WTC11 (cell line): ENCODE results near the gene IL1R1. TPM values are rescaled to one million over a fixed set of nuclear protein-coding genes. Genes with fewer than 3 reads are reported as not detected.

Source experiments
- ATAC-seq: fragments of 200-7000 bp; cut with Tn5 transposase; 2 replicates; pipeline ENCODE4 v1.10.0; 2021; ENCODE audit warnings: mild to moderate bottlenecking, moderate library complexity
- CTCF ChIA-PET: fragments of 300-600 bp; sonication (Branson Sonifier 250); formaldehyde crosslinking; loops from one replicate; lab custom pipeline; 2021; ENCODE audit warnings: antibody characterized with exemption; lab: Charles Lee
- POLR2A ChIA-PET: fragments of 350-600 bp; sonication (Branson Sonifier 250); formaldehyde crosslinking; loops from one replicate; lab custom pipeline; 2021; ENCODE audit warnings: antibody characterized with exemption; lab: Charles Lee
- DNase-seq: peaks from one replicate; pipeline ENCODE4 v3.0.0; 2021; ENCODE audit warnings: low spot score
- H3K27ac Mint-ChIP-seq: 2 replicates; pipeline ENCODE4 v1.8.0; 2021; ENCODE audit warnings: mixed read lengths
- H3K27me3 Mint-ChIP-seq: 2 replicates; pipeline ENCODE4 v1.8.0; 2021; ENCODE audit warnings: low read depth, mild to moderate bottlenecking, moderate library complexity, mixed read lengths
- H3K36me3 Mint-ChIP-seq: 2 replicates; pipeline ENCODE4 v1.8.0; 2021; ENCODE audit warnings: mixed read lengths
- H3K4me1 Mint-ChIP-seq: 2 replicates; pipeline ENCODE4 v1.8.0; 2022; ENCODE audit warnings: mixed read lengths
- H3K4me3 Mint-ChIP-seq: 2 replicates; pipeline ENCODE4 v1.8.0; 2021; ENCODE audit warnings: mild to moderate bottlenecking, moderate library complexity, mixed read lengths
- H3K9me3 Mint-ChIP-seq: 2 replicates; pipeline ENCODE4 v1.8.0; 2021; ENCODE audit warnings: mixed read lengths
- CREM ChIP-seq: sonication (generic); formaldehyde crosslinking; IDR thresholded peaks from 2 replicates; pipeline ENCODE4 v1.8.1; 2022; ENCODE audit warnings: mild to moderate bottlenecking, missing genetic modification reagents, moderate library complexity
- E2F5 ChIP-seq: sonication (generic); formaldehyde crosslinking; IDR thresholded peaks from 2 replicates; pipeline ENCODE4 v1.8.1; 2022; ENCODE audit warnings: mild to moderate bottlenecking, moderate library complexity, missing genetic modification reagents
- ESRRA ChIP-seq: sonication (generic); formaldehyde crosslinking; IDR thresholded peaks from 2 replicates; pipeline ENCODE4 v1.8.1; 2022; ENCODE audit warnings: mild to moderate bottlenecking, missing genetic modification reagents, borderline replicate concordance
- GRHL2 ChIP-seq: fragments of 250-450 bp; sonication (Bioruptor Pico); IDR thresholded peaks from 2 replicates; pipeline ENCODE4 v1.8.0; 2022; ENCODE audit warnings: mild to moderate bottlenecking, moderate library complexity; ENCODE audit not compliant: insufficient replicate concordance, severe bottlenecking
- JAZF1 ChIP-seq: fragments of 250-450 bp; sonication (Bioruptor Pico); IDR thresholded peaks from 2 replicates; pipeline ENCODE4 v1.9.0; 2021; ENCODE audit warnings: moderate library complexity, mild to moderate bottlenecking, inconsistent platforms
- JUN ChIP-seq: sonication (generic); formaldehyde crosslinking; IDR thresholded peaks from 2 replicates; pipeline ENCODE4 v1.8.0; 2023; ENCODE audit warnings: mild to moderate bottlenecking, missing genetic modification reagents
- MXD4 ChIP-seq: fragments of 250-450 bp; sonication (Bioruptor Pico); IDR thresholded peaks from 2 replicates; pipeline ENCODE4 v1.8.0; 2021; ENCODE audit warnings: mild to moderate bottlenecking, moderate library complexity, borderline replicate concordance
- NFYB ChIP-seq: sonication (generic); formaldehyde crosslinking; conservative IDR thresholded peaks from 2 replicates; pipeline ENCODE4 v1.8.0; 2022; ENCODE audit warnings: low read depth, missing genetic modification reagents
- PRRX2 ChIP-seq: fragments of 250-450 bp; sonication (Bioruptor Pico); IDR thresholded peaks from 2 replicates; pipeline ENCODE4 v1.8.0; 2021; ENCODE audit warnings: mild to moderate bottlenecking
- SMAD3 ChIP-seq: sonication (generic); formaldehyde crosslinking; IDR thresholded peaks from 2 replicates; pipeline ENCODE4 v1.8.0; 2022; ENCODE audit warnings: missing genetic modification reagents, mild to moderate bottlenecking, borderline replicate concordance
- ZNF317 ChIP-seq: sonication (generic); formaldehyde crosslinking; IDR thresholded peaks from 2 replicates; pipeline ENCODE4 v1.8.1; 2023; ENCODE audit warnings: low read depth, mild to moderate bottlenecking, moderate library complexity, missing genetic modification reagents, borderline replicate concordance
- ZNF425 ChIP-seq: fragments of 250-450 bp; sonication (Bioruptor Pico); conservative IDR thresholded peaks from 2 replicates; pipeline ENCODE4 v1.9.0; 2021; ENCODE audit warnings: mild to moderate bottlenecking
- total RNA-seq: library from RNA; stranded (reverse); gene quantifications from 3 replicates; pipeline ENCODE4 v1.2.3, GENCODE V29; 2021
- TF ChIP-seq, protein P1 (sequence below): sonication (generic); formaldehyde crosslinking; IDR thresholded peaks from 2 replicates; pipeline ENCODE4 v1.8.0; 2022; ENCODE audit warnings: mild to moderate bottlenecking, missing genetic modification reagents
- TF ChIP-seq, protein P2 (sequence below): sonication (generic); formaldehyde crosslinking; IDR thresholded peaks from 2 replicates; pipeline ENCODE4 v1.8.0; 2022; ENCODE audit warnings: mild to moderate bottlenecking, missing genetic modification reagents
- TF ChIP-seq, protein P3 (sequence below): fragments of 250-450 bp; sonication (Bioruptor Pico); IDR thresholded peaks from 2 replicates; pipeline ENCODE4 v1.9.0; 2021; ENCODE audit warnings: mild to moderate bottlenecking
- TF ChIP-seq, protein P4 (sequence below): fragments of 200-600 bp; IDR thresholded peaks from 2 replicates; pipeline ENCODE4 v1.8.0; 2022; ENCODE audit warnings: antibody characterized with exemption
- TF ChIP-seq, protein P5 (sequence below): sonication (generic); formaldehyde crosslinking; IDR thresholded peaks from 2 replicates; pipeline ENCODE4 v1.8.1; 2023; ENCODE audit warnings: mild to moderate bottlenecking, missing genetic modification reagents
- TF ChIP-seq, protein P6 (sequence below): sonication (generic); formaldehyde crosslinking; IDR thresholded peaks from 2 replicates; pipeline ENCODE4 v1.8.1; 2023; ENCODE audit warnings: mild to moderate bottlenecking, missing genetic modification reagents, moderate library complexity

Gene IL1R1
- total RNA-seq, 1 experiment from 2014 or later: 0.37 TPM

- TF ChIP-seq, protein P1, sequence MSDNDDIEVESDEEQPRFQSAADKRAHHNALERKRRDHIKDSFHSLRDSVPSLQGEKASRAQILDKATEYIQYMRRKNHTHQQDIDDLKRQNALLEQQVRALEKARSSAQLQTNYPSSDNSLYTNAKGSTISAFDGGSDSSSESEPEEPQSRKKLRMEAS: no peak
- TF ChIP-seq ZNF425 (CRISPR knock-in tag): no peak
- TF ChIP-seq JAZF1 (CRISPR knock-in tag): no peak
- no peak for TF ChIP-seq CREM (CRISPR knock-in tag)
- TF ChIP-seq, protein P2, sequence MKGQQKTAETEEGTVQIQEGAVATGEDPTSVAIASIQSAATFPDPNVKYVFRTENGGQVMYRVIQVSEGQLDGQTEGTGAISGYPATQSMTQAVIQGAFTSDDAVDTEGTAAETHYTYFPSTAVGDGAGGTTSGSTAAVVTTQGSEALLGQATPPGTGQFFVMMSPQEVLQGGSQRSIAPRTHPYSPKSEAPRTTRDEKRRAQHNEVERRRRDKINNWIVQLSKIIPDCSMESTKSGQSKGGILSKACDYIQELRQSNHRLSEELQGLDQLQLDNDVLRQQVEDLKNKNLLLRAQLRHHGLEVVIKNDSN (CRISPR knock-in tag): no peak
- TF ChIP-seq, protein P3, sequence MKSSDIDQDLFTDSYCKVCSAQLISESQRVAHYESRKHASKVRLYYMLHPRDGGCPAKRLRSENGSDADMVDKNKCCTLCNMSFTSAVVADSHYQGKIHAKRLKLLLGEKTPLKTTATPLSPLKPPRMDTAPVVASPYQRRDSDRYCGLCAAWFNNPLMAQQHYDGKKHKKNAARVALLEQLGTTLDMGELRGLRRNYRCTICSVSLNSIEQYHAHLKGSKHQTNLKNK (CRISPR knock-in tag): no peak
- TF ChIP-seq, protein P4, sequence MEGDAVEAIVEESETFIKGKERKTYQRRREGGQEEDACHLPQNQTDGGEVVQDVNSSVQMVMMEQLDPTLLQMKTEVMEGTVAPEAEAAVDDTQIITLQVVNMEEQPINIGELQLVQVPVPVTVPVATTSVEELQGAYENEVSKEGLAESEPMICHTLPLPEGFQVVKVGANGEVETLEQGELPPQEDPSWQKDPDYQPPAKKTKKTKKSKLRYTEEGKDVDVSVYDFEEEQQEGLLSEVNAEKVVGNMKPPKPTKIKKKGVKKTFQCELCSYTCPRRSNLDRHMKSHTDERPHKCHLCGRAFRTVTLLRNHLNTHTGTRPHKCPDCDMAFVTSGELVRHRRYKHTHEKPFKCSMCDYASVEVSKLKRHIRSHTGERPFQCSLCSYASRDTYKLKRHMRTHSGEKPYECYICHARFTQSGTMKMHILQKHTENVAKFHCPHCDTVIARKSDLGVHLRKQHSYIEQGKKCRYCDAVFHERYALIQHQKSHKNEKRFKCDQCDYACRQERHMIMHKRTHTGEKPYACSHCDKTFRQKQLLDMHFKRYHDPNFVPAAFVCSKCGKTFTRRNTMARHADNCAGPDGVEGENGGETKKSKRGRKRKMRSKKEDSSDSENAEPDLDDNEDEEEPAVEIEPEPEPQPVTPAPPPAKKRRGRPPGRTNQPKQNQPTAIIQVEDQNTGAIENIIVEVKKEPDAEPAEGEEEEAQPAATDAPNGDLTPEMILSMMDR: no peak
- TF ChIP-seq, protein P5, sequence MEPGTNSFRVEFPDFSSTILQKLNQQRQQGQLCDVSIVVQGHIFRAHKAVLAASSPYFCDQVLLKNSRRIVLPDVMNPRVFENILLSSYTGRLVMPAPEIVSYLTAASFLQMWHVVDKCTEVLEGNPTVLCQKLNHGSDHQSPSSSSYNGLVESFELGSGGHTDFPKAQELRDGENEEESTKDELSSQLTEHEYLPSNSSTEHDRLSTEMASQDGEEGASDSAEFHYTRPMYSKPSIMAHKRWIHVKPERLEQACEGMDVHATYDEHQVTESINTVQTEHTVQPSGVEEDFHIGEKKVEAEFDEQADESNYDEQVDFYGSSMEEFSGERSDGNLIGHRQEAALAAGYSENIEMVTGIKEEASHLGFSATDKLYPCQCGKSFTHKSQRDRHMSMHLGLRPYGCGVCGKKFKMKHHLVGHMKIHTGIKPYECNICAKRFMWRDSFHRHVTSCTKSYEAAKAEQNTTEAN (CRISPR knock-in tag): no peak
- no peak for TF ChIP-seq GRHL2
- no peak for TF ChIP-seq SMAD3
- TF ChIP-seq ESRRA (CRISPR knock-in tag): no peak
- no peak for TF ChIP-seq ZNF317 (CRISPR knock-in tag)
- TF ChIP-seq, protein P6, sequence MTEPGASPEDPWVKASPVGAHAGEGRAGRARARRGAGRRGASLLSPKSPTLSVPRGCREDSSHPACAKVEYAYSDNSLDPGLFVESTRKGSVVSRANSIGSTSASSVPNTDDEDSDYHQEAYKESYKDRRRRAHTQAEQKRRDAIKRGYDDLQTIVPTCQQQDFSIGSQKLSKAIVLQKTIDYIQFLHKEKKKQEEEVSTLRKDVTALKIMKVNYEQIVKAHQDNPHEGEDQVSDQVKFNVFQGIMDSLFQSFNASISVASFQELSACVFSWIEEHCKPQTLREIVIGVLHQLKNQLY (CRISPR knock-in tag): no peak
- TF ChIP-seq MXD4 (CRISPR knock-in tag): no peak
- H3K4me1 Mint-ChIP-seq: peaks cover 16% of the 10 kb centered on the region
- POLR2A ChIA-PET: no interaction called here
- no peak overlapping the region for H3K4me3 Mint-ChIP-seq
- H3K36me3 Mint-ChIP-seq: no peaks in the 10 kb centered on the region
- H3K9me3 Mint-ChIP-seq: no peaks in the 10 kb centered on the region; the same call in none of the 2 replicates
- DNase-seq: no peak
- peak; percentile 71 for ATAC-seq
- no peaks in the 10 kb centered on the region; the same call in 1 of the 2 replicates for H3K27me3 Mint-ChIP-seq
- CTCF ChIA-PET: interaction anchor here (0.9 kb wide), 1 partner anchor 9 kb away, joined by 3 read pairs; no protein-coding TSS in a partner anchor
- H3K27ac Mint-ChIP-seq: peak overlapping the region; percentile 71
Observed at GRCh38 chr2:102112271-102112670, 30.3 kb upstream of the IL1R1 start.

DNA sequence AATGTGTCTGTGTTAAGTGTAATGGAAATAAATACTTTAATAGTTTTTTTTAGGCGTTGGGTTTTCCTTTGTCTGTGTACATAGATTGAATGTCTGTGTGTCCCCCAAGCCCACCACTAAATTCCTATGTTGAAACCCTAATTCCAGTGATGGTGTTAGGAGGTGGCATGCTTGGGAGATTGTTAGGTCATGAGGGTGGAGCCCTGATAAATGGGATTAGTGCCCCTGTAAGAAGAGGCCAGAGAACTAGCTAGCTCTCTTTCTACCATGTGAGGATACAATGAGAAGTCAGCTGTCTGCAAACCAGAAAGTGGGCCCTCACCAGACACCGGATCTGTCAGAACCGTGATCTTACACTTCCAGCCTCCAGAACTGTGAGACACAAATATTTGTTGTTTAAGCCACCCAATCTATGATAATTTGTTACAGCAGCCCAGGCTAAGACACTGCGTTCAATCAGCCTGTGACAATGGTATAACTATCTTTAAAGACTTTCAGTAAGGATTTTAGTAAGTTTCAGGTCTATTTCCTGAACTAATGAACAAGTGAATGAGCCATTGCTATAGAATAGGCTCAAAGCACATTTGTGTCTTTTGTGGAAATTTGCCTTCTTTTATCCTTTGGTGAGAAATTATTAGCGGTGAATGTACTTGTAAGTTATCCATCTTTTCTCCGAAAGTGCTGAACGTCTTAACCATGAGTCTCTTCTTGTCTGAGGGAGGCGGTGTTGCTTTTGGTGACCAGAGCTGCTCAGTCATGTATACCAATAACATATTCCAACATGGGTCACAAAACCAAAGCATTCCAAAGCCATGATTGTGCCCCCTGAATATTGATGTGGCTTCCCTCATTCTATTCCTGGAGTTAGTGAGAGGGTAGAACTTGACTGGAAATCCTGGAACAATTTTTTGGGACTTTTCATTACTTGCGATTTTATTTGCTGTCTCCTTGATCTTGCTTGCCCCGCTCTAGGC, 29.6 kb upstream of the IL1R1 start:
- H3K36me3 Mint-ChIP-seq: no peaks in the 10 kb centered on the region
- peaks cover 16% of the 10 kb centered on the region for H3K4me1 Mint-ChIP-seq
- H3K4me3 Mint-ChIP-seq: no peak overlapping the region
- TF ChIP-seq JUN (no peak), CREM (CRISPR knock-in tag) (no peak), NFYB (CRISPR knock-in tag) (no peak), E2F5 (CRISPR knock-in tag) (no peak), PRRX2 (CRISPR knock-in tag) (no peak)
- H3K27me3 Mint-ChIP-seq: no peaks in the 10 kb centered on the region; the same call in 1 of the 2 replicates
- CTCF ChIA-PET: no interaction called here
- DNase-seq: no peak
- no peak overlapping the region for H3K27ac Mint-ChIP-seq
- POLR2A ChIA-PET: no interaction called here
- no peak for ATAC-seq
- H3K9me3 Mint-ChIP-seq: no peaks in the 10 kb centered on the region; the same call in none of the 2 replicates
